Dermis blood vessel endothelial cell (primary cell): Measurements from ENCODE around the gene SCT. TPM values are rescaled to one million over a fixed set of nuclear protein-coding genes. Genes with fewer than 3 reads are reported as not detected.

Source experiments
- DNase-seq: peaks from one replicate; pipeline ENCODE4 v3.0.0; 2010
- total RNA-seq: library from RNA; depleted of rRNA; stranded (reverse); fragments of >200 nt; gene quantifications from 2 replicates; pipeline ENCODE4 v1.2.3, GENCODE V29; 2014

SCT gene
- total RNA-seq, 1 donor from 2014 or later: not detected

DNA sequence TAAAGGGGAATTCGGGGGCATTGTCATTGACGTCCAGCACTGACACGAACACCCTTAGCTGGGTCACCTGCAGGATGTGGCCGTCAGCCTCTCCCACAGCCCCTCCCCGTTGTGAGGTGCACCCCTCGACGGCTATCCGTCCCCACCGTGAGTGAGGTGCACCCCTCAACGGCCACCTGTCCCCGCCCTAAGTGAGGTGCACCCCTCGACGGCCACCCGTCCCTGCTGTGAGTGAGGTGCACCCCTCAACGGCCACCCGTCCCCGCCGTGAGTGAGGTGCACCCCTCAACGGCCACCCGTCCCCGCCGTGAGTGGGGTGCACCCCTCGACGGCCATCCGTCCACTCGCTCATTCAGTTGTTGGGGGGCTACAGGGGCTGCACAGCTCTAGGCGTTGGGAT is 5.1 kb downstream of the SCT start:
- DNase-seq: no peak

DNA sequence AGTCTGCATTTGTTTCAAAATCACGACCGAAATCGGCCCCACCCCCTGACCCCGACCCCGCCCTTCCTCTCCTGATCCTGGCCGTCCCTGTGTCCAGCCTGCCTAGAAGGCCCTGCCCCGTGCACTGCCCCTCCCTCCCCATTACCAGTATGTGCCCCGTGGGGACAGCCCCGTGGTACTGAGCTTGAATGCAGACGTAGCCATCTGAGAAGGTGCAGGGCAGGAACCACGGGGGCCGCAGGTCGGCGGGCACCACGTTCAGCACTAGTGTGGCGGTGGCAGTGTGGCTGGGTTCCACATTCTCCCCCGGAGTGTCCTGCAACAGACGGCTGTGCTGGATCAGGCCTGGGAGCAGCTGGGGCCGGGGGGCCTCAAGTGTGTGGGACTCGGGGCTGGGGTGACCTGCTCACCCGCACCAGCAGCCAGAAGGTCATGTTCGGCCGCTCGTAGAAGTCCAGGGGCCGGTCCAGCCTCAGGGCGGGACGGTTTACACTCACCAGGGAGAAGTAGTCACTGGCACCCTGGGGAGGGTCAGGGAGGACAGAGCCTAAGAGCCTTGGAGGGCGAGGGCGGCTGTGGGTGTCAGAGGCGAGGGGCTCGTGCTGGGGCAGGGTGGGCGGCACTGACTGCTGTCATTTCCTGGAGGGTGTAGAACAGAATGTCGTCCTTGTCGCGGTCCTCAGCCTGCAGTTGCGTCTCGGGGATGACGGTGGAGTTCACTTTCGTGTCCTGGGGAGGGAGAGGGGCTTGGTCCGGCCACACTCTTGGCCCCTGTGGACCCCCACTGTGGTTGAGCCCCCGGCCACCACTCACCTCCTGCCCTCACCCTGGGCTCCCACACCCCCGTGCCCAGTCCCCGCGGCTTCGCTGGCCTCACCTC is 5.8 kb downstream of the SCT start:
- no peak for DNase-seq

DNA sequence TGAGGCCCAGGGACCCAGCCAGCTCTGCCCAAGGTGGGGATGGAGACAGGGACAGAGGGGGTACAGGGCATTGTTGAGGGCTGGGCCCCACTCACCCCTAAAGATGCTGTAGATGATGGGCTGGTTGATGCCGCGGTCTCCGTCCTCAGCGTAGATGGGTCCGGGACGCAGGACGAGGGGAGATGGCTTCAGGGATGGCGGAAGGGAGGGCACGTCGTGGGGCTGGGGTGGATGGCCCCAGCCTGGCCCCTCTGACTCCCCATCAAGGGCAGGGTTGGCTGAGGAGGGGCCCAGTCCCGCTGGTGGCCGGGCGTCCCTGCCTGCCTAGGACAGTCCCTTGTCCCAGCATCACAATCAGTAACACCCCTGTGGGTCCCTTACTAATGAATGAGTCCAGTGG is 6.8 kb downstream of the SCT start:
- DNase-seq: no peak

- DNase-seq: no peak
Observed at GRCh38 chr11:619628-620050, 7.3 kb downstream of the SCT start.

- DNase-seq: no peak
Observed at GRCh38 chr11:618856-619627, 7.9 kb downstream of the SCT start.

DNA sequence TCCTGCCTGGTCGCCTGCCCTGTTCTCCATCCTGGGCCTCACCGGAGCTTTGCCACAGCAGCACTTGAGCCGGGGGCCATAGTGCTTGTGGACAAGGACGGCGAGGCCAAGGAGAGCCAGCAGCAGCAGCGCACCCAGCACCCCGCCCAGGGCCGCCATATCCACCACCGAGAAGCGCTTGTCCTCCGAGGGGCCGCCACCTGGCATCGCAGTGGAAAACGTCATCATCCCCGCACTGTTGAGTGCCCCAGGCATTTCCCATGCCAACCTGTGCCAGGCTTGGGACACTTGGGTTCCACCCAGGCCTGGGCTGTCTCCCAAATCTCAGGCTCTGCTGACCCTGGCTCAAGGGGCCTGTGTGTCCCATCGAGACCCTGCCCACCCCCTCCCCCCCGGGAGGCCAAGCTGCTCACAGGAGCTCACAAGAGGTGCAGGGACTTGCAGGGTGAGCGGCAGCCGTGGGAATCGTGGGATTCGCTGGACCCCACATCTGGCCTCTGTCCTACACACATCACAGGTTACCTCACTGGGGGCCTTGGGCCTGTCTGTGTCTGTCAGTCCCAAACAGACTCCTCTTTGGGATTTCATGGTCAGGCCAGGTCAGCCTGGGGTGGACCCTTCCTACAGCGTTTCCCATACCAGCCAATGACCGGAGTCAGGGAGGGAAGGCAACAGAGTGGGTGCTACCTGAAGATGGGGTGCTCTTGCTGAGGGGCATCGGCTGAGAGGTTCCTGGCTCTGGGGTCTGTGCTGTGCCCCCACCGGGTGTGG is 8.9 kb downstream of the SCT start:
- DNase-seq: no peak

DNA sequence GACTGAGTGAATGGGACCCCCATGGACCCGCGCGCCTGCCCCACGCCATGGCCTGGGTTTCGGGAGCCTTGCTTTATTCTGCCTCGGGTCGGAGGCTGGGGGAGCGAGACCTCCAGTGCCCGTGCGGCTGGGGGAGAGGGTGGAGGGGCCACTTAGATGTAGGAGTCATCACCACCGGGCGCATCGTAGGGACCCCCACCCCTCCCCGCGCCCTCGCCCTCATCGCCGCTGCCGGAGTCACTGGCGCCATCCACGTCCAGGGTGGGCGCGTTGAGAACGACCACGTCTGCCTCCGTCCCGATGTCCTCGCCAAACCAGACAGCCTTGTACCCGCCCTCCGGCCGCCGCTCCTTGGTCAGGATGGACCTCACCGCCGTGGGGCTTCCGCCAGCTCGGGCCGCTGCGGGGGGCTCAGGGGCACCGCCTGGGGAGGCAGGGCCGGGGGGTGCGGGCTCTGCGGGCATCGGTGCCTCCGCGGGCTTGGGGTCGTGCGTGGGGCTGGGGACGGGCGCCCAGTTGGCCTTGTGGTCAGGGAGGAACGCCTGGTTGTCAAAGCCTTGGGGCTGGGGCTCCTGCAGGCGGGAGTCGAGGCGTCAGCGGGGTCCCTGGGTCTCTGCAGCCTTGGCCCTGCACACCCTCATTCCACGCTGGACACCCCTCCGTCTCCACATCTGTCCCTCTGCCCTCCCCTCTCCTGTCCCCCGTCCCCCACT is 9.6 kb downstream of the SCT start:
- DNase-seq: no peak

DNA sequence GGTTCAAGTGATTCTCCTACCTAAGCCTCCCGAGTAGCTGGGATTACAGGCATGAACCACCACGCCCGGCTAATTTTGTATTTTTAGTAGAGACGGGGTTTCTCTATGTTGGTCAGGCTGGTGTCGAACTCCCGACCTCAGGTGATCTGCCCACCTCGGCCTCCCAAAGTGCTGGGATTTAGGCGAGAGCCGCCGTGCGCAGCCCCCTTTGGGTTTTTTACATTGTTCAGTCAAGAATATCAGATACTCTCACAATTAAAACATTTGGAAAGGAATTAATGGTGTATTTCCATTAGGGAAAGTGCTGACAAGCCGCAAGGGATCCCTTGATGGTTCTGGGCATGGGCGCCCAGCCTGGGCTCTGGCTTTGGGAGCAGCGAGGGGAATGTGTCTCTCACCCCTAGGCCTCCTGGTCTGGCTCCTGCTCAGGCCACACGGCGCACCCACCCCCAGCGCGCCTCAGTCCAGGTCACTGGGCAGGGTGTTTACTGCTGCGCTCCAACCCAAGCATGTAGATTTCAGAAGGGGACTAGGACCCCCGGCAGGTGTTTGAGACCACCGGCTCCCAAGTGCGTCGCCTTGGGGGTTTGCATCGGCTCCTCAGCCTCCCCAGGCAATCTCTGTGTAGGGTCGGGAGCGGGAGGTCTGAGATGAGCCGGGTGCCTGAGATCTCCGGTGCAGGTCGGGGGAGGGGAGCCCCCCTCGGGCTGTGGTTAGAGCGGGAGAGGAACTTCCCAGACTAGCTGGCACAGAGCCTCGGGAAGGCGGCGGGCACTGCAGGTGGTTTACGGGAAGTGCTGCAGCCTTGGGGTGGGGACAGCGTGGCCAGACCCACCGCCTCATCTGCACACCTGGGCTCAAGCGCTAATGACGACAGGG is 10.4 kb downstream of the SCT start:
- no peak for DNase-seq

GRCh38 chr11:615504-616319 is 11.3 kb downstream of the SCT start, which contains the start of gene IRF7:
Gene IRF7 (minus strand): TSS chr11:615950. CDS start chr11:615364, 586 bp downstream.
- peak; percentile 94 for DNase-seq

DNA sequence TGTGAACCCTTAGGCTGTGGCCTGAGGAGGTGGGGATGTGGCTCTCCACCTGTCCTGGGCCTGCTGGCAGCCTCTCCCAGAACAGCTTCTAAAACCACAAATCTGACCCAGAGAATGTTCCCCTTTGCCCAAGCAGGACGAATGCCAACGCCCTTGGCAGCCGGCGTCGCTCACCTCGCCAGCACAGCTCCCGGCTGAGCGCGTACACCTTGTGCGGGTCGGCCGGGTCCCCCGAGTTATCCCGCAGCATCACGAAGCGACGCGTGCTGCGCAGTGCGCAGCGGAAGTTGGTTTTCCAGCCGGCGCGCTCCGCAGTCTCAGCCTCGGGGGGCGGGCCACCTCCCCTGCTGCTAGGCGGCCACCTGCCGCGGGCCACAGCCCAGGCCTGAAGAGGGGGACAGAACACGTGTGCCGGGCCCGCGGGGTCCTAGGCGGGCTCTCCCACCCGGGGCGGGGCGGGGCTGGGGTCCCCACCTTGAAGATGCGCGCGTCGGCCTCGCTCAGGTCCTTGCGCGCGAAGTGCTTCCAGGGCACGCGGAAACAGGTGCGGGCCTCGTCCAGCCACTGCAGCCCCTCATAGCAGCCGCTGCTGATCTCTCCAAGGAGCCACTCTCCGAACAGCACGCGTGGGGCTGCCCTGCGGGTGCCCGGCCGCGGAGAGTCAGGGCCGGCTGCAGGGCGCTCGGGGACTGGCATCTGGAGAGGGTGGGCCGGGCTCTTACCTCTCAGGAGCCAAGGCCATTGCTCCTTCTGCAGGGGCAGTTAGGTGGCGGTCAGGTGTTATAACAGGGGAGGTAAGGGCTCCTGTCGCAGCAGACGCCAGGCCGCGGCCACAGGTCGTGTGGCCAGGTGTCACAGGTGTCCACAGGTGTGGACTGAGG is 12.1 kb downstream of the SCT start:
- no peak for DNase-seq

DNA sequence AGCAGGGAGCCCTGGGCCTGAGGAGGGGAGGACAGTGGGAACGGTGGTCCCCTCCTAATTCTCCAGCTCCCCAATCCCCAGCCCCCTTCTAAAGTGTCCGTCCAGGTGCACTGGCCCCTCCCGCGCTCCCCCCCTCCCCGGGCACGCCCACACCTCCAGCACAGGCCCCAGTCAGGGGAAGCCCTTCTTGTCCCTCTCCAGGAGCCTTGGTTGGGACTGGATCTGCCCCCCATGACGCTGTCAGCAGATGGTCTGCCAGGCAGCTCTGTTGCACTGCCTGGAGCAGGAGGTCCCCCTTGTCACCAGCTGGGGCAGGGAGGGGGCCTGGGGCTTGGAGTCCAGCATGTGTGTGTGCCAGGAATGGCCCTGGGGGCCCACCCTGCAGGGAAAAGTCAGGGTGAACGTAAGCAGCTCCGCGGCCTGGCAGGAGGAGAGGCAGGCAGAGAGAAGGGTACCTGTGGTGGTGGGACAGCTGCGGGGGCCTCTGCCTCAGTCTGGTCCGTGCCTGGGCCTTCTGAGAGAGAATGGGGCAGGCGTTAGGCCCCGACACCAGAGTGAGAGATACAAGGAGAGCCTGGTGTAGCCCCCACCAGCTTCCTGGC is 12.9 kb downstream of the SCT start:
- no peak for DNase-seq

DNA sequence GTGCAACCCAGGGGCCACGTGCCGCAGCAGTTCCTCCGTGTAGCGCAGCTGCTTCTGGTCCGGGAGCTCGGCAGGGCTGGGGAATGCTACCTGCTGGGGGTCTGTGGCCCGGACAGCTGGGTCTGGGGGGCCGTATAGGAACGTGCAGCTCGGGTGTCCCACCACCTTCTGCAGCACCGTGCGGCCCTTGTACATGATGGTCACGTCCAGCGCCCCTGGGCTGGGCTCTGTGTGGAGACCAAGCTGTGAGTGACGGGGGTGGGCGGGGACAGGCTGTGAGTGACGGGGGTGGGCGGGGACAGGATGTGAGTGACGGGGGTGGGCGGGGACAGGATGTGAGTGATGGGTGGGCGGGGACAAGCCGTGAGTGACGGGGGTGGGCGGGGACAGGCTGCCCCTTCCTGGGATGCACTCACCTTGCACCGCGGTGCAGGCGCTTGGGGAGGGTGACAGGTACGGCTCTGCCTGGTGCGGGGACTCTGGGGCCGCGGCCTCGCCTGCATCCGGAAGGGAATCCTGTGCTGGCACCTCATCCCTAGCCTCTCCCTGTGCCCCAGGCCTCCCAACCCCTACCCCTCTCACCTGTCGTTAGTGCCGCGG is 13.5 kb downstream of the SCT start:
- DNase-seq: peak; percentile 80

GRCh38 chr11:612961-613300 is 14.1 kb downstream of the SCT start:
- no peak for DNase-seq

DNA sequence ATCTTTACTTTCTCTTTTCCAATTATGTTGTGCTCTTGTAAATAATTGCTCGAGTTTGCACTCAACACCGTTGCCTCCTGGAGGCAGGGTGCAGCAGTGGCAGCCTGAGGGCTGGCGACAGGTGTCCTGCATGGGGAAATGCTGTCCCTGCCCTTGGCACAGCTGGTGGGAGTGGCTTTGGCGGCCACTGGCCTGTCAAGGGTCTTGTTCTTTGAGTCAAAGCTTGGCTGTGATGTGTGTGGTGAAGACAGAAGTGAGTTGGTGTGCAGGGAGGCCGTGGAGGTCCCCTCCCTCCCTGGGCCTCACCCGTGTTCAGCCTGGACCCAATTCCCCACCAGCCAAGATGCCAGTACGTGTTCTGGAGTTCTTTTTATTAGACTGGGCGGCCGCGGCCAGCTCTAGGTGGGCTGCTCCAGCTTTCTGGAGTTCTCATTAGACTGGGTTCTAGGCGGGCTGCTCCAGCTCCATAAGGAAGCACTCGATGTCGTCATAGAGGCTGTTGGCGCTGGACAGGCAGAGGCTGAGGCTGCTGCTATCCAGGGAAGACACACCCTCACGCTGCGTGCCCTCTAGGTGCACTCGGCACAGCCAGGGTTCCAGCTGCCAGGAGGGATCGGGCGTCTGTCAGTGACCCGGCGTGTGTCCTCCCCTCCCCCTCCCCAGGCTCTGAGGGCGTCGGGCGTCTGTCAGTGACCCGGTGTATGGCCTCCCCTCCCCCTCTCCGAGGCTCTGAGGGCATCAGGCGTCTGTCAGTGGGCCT is 14.6 kb downstream of the SCT start:
- peak; percentile 45 for DNase-seq

DNA sequence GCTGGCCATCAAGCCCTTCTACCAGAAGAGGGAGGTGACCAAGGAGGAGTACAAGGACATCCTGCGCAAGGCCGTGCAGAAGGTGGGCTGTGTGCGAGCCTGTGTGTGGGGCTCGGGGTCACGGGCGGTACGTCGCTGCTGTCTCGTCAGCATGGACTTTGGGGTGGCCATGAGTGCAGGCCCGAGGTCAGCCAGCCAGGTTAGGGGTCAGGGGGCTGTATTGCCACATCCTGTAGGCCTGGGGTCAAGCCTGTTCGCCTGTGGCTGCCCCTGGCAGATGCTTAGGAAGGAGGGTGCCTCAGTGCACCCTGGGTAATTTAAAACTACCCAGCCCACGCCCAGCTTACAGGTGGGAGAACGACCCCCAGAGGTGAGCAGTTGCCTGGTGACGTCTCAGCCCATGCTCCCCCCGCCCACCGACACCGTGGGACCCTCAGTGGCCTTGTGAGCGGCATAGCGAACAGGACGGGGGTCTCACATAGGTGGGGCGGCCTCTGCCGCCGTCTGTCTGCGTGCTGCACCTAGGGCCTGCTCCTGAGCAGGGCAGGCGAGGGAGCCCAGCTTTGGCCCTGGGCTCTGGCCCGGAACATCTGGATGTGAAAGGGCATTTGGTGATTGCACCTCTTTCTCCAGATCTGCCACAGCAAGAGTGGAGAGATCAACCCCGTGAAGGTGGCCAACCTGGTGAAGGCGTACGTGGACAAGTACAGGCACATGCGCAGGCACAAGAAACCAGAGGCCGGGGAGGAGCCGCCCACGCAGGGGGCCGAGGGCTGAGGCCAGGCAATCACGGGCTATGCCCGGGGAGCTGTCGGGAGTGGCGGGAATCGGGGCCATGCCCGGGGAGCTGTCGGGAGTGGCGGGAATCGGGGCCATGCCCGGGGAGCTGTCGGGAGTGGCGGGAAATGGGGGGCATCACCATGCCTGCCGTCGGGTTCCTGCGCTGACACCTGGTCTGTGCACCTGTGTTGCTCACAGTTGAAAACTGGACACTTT is 15.7 kb downstream of the SCT start:
- DNase-seq: no peak

- no peak for DNase-seq
Observed at GRCh38 chr11:610146-610801, 16.7 kb downstream of the SCT start.
